CD4-positive, alpha-beta T cell treated with Interleukin-2 at 100 ng/mL for 4 hours (primary cell): Measurements from ENCODE around the gene WNT1.

Experiments used
- DNase-seq: peaks from one replicate; pipeline ENCODE4 v3.0.0-alpha.2; 2020; ENCODE audit warnings: low spot score

The WNT1 gene

DNA sequence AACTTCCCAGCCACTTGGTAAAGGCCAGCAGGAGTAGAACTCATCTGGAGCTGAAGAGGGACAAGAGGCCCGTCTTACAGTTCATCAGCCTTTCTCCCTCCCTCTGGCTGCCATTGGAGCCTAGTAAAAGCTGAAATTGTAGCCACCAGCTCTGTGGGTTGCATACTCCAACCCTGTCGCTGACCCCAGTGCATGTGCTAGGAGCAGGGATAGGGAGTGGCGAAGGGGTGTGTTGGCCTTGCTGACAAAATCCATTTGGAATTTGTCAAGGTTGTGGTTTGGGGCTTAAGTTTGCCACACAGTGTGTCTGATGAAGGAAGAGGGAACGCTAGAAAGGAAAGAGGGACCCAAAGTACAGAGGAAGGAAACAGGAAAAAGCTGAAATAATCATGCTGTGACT is 16.8 kb upstream of the WNT1 start:
- DNase-seq = no peak

DNA sequence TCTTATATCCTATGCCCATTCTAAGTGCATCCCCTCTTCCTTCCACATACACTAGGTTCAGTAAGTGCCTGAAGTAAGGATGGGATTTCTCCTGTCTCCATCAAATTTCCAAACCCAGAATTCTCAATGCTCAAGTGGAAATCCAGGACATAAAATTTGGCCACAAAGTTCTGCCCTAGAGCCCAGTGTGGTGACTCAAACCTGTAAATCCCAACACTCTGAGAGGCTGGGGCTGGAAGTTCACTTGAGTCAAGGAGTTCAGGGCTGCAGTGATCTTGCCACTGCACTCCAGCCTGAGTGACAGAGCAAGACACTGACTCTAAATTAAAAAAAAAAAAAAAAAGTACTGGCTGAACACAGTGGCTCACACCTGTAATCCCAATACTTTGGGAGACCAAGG is 16.3 kb upstream of the WNT1 start:
- no peak for DNase-seq

DNA sequence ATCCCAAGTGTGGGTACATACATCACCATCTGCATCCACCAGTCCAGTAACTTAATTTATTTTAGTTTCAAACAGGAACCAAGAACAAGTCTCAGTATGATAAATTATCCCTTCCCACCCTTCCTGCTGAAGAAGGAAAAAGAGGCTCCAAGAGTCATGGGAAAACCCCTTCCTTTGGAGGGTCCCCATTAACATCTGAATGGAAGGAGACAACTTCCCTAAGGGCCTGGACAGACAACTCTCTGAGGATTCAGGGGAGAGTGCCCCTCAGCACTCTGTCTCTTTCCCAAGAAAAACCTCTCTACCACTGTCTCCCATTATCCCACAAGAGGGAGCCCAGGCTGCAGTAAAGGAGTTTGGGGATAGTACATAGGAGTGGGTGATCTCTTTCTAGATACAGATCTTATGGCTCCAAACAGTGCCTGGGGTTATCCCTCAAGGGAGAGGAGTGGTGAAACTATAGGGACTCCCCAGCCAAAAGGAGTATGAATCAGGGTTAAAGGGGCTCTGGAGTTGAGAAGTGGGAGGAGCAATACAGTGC is 12.8 kb upstream of the WNT1 start:
- no peak for DNase-seq

DNA sequence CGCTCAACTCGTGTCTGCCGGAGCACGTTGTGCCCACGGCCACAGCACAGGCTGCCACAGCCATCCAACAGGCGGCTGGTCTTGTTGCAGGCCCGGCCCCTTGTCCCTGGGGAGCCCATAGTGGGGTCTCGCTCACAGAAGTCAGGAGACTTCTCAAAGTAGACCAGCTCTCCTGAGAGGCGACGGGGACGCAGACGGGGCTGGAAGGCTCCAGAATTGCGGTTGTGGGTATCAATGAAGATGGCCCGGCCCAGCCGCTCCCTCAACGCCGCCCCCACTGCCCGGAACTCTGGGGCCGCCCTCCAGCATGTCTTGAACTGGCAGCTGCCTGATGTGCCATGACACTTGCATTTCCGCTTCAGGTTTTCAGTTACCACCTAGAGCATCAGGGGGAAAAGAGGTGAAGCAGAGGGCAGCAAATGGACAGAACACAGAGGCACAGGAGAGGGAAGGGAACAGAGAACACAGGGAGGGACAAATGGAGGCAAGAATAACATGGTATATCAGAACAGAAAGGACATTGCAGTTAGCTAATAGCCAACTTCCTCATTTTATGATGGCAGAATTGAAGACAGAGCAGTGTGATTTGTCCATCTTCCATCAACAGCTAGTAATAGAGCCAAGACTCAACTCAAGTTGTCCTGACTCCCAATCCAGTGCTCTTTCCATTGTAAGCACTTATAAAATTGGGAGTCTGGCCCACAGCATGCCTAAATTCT is 11.8 kb upstream of the WNT1 start:
- no peak for DNase-seq

DNA sequence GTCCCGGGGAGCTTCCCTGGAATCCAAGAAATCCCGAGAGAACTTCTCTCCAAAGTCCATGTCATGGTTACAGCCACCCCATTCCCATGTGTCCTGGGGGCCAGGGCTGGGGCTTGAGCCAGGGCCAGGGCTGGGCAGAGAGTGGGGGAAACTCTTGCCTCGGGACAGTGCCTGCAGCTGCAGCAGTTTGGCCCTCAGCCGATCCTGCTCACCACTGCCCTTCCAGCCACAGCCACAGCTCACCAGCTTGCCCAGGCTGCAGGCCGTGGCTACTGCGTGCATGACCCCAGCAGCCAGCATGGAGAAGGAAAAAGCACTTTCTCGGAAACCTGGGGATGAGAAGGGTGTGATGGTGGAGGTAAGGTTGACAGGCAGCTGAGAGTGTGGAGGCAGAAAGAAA is 10.1 kb upstream of the WNT1 start:
- no peak for DNase-seq

DNA sequence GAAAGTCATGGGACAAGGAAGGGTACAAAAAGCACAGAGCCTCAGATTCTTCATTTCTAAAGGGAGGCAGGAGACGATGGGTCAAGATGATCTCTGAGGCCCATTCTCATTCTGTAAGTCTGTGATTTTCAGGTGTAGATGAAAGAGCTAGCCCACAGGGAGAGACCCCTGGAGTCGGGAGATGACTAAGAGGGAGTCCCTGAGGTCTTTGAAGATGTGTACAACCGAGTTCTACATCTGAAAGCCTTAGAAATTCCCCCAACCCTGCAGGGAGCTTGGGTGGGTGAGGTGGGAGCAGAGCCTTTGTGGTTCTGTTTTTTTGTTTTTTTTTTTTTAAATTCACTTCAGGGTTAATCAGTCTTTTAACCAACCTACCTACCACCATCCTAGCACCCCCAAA is 9.7 kb upstream of the WNT1 start:
- DNase-seq = no peak

DNA sequence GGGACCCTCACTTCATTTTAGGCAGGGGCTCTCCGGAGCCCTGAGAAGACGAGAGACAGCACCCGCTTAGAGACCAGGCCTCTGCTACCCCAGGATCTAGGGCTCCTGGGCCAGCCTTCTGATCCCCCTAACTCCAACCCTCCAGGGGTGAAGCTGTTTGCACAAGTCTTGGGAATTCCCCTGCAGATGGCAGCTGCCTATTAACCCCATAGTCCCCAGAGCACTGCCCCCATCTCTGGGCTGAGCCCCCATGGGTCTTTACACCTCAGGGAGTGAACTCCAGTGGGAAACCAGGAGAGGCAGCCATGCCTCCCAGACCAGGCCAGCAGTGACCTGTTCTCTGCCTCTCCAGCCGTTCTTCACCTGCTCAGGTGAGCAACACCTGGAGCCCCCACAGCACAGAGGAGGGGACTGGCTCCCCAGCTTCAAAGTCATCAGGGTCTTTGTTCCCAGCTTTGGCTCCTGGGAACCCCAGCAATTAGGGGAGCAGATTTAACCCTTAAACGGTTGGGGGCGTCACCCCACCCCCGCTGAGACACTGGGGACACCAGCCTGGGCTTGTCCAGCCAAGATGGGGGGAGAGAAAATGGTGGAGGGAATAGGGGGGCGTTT is 8.9 kb upstream of the WNT1 start:
- no peak for DNase-seq

DNA sequence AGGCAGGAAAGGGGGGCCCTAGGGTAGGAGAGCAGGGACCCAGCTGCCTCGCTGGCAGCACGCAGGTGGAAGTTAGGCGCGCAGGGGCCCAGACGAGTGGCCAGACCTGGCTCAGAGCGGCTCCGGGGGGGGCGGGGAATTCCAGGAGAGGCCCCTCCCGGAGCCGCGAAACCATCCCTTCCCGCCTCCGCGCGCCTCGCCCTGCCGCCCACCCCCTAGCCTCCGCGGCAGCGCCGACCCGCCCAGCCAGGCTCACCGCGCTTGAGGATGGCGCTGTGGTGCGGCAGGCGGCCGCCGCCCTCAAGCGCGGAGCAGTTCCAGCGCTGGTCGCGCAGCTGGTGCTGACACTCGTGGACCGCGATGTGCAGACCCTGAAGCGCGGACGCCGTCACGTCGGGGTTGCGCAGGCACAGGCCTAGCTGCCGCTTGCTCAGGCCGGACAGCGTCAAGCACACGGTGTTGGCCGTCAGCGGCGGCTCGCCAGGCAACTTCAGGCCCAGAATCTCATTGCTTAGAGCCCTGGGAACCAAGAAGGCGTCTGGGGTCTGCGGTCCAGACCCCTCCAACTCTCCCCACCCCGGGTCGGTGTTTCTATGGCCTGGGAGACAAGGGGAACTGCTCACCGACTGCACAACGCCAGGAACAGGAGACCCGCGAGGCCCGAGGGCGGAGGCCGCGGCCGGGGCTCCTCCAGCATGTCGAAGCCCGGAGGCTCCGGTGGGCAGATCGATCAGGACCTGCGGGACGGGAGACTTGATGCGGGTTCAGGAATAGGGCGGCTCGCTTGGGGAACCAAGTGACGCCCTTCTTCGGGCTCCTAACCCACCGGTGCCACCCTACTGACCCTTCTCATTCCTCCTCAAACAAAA is 8.1 kb upstream of the WNT1 start:
- DNase-seq = peak; percentile 24

DNA sequence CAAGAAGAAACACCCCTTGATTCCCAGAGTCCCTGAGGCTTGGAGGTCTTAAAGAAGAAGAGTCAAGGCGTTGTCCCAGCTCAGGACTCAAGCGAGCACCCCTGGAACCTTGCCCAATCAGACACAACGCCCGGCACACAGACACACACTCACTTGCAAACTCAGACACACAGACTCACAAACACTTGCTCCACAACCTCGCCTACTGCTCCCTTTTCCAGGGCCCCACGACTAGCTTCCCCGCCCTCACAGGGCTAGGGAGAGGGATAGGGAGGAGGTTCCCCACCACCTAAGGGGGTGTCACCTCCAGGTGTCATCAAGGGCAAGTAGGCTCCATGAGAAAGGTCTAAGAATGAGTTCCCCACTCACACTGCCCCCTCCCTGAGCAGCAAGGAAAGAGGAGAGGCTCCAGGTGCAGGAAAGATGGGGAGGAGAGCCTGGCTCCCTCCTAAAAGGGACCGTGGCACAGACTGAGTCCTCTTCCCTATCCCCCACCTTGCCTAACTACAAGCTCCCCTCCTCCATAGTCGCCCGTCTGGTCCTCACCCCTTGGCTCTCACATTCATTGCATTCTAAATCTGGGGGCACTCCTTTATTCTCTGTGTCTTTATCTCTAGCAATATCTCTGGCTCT is 7.3 kb upstream of the WNT1 start:
- DNase-seq = no peak

DNA sequence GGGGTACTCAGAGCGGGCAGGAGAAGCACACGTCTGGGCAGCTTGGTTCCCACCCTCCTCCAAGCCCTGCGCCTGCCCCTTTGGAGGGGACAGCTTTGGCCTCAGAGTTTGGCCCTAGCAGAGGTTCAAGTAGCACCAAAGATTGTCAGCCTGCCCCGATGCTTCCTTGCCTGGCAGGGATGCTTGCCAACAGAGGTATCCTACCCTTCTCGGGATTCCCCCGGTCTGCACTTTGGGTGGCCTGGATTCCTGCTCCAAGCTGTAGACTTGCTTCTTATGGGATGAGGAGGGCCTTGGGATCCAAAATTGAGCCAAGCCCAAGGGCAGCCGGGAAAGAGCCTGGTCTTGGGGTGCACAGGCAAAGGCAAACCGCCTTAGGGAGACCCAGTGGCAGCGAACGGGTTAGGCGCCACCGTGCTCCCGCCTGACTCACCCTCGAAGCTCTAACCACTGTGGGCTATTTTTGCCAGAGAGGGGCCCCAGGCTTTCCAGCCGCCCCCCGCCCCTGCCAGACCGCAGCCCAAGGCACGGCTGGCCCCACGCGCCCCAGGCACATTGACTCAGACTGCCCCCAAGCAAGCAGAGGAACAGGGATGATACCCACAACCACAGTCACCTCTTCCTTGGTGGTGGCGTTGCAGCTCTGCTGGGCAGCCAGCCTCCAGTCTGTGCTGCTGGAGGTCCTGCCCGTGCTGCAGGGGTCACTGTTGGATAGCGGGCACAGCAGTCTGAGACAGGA is 5.7 kb upstream of the WNT1 start:
- peak; percentile 15 for DNase-seq

DNA sequence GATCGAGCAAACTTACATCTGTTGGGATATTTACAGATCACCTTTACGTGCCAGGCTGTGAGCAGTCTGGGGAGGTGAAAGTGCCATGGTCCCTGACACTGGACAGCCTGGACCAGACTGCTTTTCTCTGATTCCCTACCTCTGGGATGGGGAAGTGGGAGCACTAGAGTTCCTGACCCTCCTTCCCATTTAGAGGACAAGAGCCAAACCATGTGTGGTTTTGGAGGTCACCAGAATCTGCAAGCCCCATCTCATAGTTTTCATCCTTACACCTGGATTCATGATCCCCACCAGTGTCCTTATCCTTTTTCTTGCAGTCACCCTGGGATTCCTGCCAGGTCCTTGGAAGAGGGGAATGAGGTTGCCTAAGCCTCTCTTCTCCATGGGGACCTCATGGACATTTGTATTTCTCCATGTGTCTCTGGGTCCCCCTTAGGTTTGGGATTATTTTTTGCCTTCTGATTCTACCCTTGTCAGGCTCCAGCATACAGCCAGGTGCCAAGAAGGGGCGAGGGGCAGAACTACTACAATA is 5.1 kb upstream of the WNT1 start:
- no peak for DNase-seq

DNA sequence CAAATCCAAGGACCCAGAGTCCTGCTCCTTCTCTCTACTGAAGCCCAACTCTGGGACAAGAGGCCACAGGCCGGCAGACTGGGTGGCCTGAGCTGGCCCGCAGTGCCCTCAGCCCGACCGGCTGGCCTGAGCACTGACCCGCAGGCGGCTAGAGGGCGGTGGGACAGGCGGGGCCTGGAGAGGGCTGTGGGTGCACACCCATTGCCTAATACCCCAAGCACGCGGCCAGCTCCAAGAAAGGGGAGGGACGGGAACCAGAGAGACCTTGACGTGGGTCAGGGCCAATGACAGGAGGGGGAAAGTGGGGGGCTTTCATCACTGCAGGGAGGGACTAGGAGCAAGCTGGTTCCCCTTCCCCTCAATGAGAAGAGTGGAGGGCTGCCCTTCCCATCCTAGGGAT is 4.6 kb upstream of the WNT1 start:
- DNase-seq = no peak

DNA sequence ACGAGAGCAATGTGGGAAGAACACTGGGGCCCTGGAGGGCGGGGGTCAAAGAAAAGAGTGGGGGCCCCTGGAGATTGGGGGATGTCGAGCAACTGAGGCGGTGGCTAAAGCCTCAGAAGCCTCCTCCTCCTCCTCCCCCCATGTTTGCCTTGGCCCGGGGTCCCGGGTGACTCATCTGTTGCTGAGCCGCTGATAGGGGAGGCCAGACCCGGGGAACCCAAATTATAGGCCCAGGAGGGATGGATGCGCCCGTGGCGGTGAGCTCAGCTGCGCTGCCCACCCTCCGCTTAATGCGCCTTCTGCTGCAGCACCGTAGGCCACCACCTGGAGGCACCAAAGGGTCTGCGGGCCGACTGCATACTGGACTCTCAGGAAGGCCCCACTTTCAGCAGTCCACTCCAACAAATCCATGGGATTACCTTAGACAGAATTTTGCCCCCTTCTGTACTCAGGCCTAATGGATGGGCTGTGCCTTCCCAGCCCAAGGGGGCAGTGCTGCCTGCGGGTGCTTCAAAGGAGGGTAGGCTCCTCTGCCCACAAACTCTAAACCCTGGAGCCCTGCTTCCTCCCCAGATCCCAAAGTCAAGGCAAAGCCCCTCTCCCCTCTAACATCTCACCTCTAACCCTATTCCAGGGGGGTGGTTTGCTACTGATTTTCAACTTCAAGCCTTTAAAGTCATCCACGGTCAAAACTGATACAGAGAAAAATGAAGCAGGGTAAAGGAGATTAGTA is 4.0 kb upstream of the WNT1 start:
- no peak for DNase-seq

DNA sequence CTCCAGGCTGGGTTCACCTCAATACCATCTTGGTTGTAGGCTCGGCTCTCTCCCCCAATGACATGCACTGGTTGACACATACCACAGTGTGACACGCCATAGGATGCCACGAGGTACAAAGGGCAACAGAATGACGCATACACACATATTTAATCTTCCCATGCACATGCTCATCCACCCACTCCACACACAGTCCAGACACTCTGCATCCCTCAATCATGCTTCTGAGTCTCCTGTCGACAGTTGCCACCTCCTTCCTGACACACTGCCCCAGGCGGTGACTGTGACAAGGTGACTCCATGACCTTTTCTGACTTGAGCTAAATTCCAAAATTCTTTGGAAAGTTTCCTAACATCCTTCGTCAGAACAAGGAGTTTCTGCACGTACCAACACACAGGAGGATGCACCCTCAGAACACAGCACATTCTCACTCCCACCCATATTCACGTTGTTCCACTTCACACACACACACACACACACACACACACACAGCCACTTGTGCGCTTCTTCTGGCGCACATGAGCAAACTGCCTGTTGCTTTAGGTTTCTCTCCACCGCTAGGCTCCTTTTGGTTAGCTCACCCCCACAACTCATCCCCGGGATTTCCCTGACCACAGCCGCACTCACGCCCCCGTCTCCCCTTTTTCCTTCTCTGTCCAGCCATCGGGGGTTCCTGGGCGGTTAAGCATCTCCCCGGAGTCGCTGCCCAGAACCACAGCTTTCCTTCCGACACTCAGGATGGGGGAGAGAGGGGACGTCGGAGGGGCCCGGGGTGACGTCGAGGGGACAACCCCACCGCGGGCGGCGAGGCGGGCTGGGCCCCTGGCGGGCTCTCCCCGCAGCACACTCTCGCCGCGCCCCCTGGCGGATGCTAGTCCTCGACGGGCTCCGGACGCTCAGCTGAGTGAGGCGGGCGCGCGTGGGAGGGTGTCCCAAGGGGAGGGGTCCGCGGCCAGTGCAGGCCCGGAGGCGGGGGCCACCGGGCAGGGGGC is 536 bp upstream of the WNT1 start:
- peak; percentile 81 for DNase-seq

DNA sequence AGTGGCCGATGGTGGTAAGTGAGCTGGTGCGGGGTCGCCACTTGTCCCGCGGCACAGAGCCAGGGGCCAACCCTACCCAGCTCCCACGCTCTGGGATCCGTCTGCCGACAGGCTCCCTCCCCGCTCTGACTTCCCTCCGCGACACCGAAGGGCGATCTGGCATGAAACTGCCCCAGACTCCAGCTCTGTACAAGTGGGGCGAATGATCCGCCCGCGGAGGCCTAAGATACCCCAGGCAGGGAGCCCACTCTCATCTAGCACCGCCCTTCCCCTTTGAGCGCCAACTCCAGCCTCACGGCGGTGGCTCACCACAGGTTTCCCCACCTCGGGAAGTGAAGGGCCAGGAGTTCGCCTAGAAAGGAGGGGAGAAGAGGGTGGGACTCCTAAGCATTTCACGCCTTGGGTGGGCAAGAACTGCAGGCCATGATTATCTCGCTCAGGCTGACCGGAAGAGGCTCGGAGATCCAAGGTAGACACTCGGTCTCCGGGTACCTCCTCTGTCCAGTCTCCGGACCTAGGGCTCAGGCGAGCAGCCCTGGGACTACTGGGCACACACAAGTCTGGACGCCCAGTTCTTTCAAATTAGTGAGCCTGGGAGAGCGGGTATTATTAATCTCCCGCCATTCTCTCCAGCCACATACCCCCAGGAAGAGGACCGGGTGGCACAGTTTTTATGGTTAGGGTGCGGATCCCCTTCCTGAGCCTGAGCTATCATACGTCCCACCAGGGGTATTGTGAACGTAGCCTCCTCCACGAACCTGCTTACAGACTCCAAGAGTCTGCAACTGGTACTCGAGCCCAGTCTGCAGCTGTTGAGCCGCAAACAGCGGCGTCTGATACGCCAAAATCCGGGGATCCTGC is 849 bp downstream of the WNT1 start:
- no peak for DNase-seq

DNA sequence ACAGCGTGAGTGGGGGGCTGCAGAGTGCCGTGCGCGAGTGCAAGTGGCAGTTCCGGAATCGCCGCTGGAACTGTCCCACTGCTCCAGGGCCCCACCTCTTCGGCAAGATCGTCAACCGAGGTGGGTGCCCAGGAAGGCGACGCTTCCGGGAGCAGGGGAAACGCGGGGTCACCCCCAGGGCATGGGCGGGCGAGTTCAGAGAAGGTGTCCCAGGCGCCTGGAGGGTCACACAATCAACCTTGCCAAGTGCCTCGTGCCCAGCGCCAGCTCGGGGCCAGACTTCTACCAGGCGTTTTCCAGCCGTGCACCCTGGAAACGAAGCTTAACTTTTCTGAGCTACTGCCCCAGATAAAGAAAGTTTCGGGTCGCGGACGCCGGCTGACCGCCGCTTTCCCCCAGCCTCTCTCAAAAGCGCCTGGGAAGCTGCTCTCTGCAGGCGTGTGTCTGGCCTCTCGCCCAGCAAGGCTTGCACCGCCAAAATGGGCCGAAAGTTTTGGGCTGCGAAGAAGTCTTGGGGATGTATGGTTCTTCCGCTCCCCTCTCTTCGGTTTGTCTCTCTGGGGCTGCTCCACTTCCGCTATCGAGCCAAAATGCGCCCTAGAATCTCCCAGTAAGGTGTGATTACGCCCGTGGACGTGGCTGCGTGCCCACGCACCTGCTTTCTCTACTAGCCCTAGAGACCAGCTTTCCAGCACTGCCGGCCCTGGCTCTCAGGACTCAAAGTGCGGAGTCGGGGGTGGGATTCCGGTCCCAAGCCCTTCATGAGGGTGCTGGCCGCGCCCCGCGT is 1.7 kb downstream of the WNT1 start:
- no peak for DNase-seq

DNA sequence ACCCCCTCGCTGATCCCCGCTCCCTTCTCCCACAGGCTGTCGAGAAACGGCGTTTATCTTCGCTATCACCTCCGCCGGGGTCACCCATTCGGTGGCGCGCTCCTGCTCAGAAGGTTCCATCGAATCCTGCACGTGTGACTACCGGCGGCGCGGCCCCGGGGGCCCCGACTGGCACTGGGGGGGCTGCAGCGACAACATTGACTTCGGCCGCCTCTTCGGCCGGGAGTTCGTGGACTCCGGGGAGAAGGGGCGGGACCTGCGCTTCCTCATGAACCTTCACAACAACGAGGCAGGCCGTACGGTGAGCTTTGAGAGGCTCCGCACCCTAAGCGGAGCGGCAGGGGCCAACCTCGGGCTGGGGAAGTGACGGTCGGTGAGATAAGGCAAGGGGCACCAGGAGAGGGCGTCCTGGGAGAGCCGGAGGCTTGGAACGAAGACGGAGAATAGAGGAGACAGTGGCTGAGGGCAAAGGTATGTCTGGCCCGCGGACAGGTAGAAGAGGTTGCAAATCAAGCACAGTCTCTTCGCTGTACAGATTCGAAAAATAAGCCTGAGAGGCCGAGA is 2.3 kb downstream of the WNT1 start:
- no peak for DNase-seq
